SK-N-SH (cell line): Measurements from ENCODE around the gene FDX2. TPM values are rescaled to one million over a fixed set of nuclear protein-coding genes. Genes with fewer than 3 reads are reported as not detected.

ENCODE experiments used
- CTCF ChIA-PET: fragments of 300-600, 350-600 bp; formaldehyde crosslinking; extraction: SDS; loops from one replicate; lab custom pipeline; 2021; lab: Yijun Ruan, JAX
- POLR2A ChIA-PET: fragments of 350-600 bp; sonication (Branson Sonifier 250); formaldehyde crosslinking; extraction: SDS; loops from one replicate; lab custom pipeline; 2020; ENCODE audit warnings: antibody characterized with exemption, inconsistent platforms; lab: Yijun Ruan, JAX
- DNase-seq: peaks from one replicate; pipeline ENCODE4 v3.0.0; 2012
- H2AFZ ChIP-seq: fragments of 200-600 bp; sonication (generic); 2 replicates; pipeline ENCODE4 v1.8.1; 2016; ENCODE audit warnings: antibody characterized with exemption, mild to moderate bottlenecking, low read depth
- H3F3A ChIP-seq: fragments of 200-600 bp; sonication (generic); replicated peaks from 2 replicates; pipeline ENCODE3; 2016; ENCODE audit warnings: antibody characterized with exemption, mild to moderate bottlenecking; ENCODE audit not compliant: insufficient read depth
- H3K27ac ChIP-seq, 2 experiments: fragments of 200-500 bp in 1 of 2; fragments of 200-600 bp in 1 of 2; sonication (Bioruptor generic) in 1 of 2; sonication (generic), shearing (Covaris generic) in 1 of 2; 2 replicates each; pipeline versions ENCODE4 v1.5.1 to v1.6.1; 2014 to 2016; ENCODE audit warnings: low read depth in 2 of 2, inconsistent platforms in 1 of 2, low read length in 1 of 2, mild to moderate bottlenecking in 1 of 2, mixed read lengths in 1 of 2
- H3K27me3 ChIP-seq: fragments of 200-600 bp; sonication (generic), shearing (Covaris generic); 2 replicates; pipeline ENCODE4 v1.6.1; 2016; ENCODE audit warnings: mixed run types; ENCODE audit not compliant: insufficient read depth
- H3K36me3 ChIP-seq, 2 experiments: fragments of 200-500 bp in 1 of 2; fragments of 200-600 bp in 1 of 2; sonication (Bioruptor generic) in 1 of 2; sonication (generic) in 1 of 2; replicated peaks in 1 of 2; 2 replicates each; pipeline versions ENCODE3 to v1.5.1; 2014 to 2016; ENCODE audit warnings: low read length in 1 of 2, mild to moderate bottlenecking in 1 of 2; ENCODE audit not compliant: insufficient read depth in 2 of 2, control insufficient read depth in 1 of 2
- H3K4me1 ChIP-seq, 2 experiments: fragments of 200-500 bp in 1 of 2; fragments of 200-600 bp in 1 of 2; sonication (Bioruptor generic) in 1 of 2; sonication (generic), shearing (Covaris generic) in 1 of 2; 2 replicates each; pipeline versions ENCODE4 v1.5.1 to v1.6.1; 2014 to 2016; ENCODE audit warnings: low read depth in 1 of 2, low read length in 1 of 2, mixed run types in 1 of 2; ENCODE audit not compliant: insufficient read depth in 2 of 2, control insufficient read depth in 1 of 2
- H3K4me2 ChIP-seq: fragments of 200-600 bp; sonication (generic), shearing (Covaris generic); 2 replicates; pipeline ENCODE4 v1.6.1; 2017; ENCODE audit warnings: mixed run types
- H3K4me3 ChIP-seq, 2 experiments: fragments of 200-500 bp in 1 of 2; fragments of 200-600 bp in 1 of 2; sonication (Bioruptor generic) in 1 of 2; sonication (generic), shearing (Covaris generic) in 1 of 2; 2 replicates each; pipeline versions ENCODE4 v1.5.1 to v1.8.1; 2014 to 2016; ENCODE audit warnings: low read depth in 2 of 2, inconsistent platforms in 1 of 2, low read length in 1 of 2, mild to moderate bottlenecking in 1 of 2, mixed read lengths in 1 of 2, moderate library complexity in 1 of 2
- H3K79me2 ChIP-seq: fragments of 200-600 bp; sonication (generic); 2 replicates; pipeline ENCODE4 v1.8.1; 2017; ENCODE audit warnings: mild to moderate bottlenecking; ENCODE audit not compliant: insufficient read depth
- H3K9ac ChIP-seq: fragments of 200-600 bp; sonication (generic); 2 replicates; pipeline ENCODE4 v1.6.1; 2017; ENCODE audit warnings: mixed run types
- H3K9me2 ChIP-seq: fragments of 200-600 bp; sonication (generic); 2 replicates; pipeline ENCODE4 v1.6.1; 2017; ENCODE audit warnings: mixed run types
- H3K9me3 ChIP-seq: fragments of 200-600 bp; sonication (generic); 2 replicates; pipeline ENCODE4 v1.6.1; 2017; ENCODE audit warnings: mixed run types, mild to moderate bottlenecking, moderate library complexity
- H4K20me1 ChIP-seq: fragments of 200-600 bp; sonication (generic); 2 replicates; pipeline ENCODE4 v1.6.1; 2017; ENCODE audit warnings: mild to moderate bottlenecking, mixed run types; ENCODE audit not compliant: insufficient read depth
- CHD2 ChIP-seq: fragments of 150-350 bp; IDR thresholded peaks from 2 replicates; pipeline ENCODE4 v1.6.1; 2018; ENCODE audit warnings: low read length; ENCODE audit not compliant: partially characterized antibody
- ELF1 ChIP-seq: IDR thresholded peaks from 2 replicates; pipeline ENCODE4 v1.4.0; 2012
- EP300 ChIP-seq, 2 experiments: IDR thresholded peaks; 2 replicates each; pipeline versions ENCODE4 v1.4.0 to v1.6.1; 2012; ENCODE audit warnings: borderline replicate concordance in 1 of 2, low read depth in 1 of 2, low read length in 1 of 2
- FOXM1 ChIP-seq: IDR thresholded peaks from 2 replicates; pipeline ENCODE4 v1.4.0; 2012; ENCODE audit warnings: low read depth, mild to moderate bottlenecking
- GABPA ChIP-seq: IDR thresholded peaks from 2 replicates; pipeline ENCODE4 v1.4.0; 2012; ENCODE audit warnings: low read depth, mild to moderate bottlenecking
- GATA2 ChIP-seq: sonication (generic); formaldehyde crosslinking; IDR thresholded peaks from 2 replicates; pipeline ENCODE4 v1.5.0; 2020; ENCODE audit warnings: mild to moderate bottlenecking, missing genetic modification reagents
- IRF3 ChIP-seq: fragments of 150-350 bp; IDR thresholded peaks from 2 replicates; pipeline ENCODE4 v1.6.1; 2016; ENCODE audit warnings: mild to moderate bottlenecking, low read depth, low read length
- JUND ChIP-seq: IDR thresholded peaks from 2 replicates; pipeline ENCODE4 v1.4.0; 2012
- NFIC ChIP-seq: IDR thresholded peaks from 2 replicates; pipeline ENCODE4 v1.4.0; 2012; ENCODE audit warnings: borderline replicate concordance
- NRF1 ChIP-seq: IDR thresholded peaks from 2 replicates; pipeline ENCODE4 v1.6.1; 2012; ENCODE audit warnings: low read depth, mild to moderate bottlenecking, low read length
- POLR2AphosphoS5 ChIP-seq: IDR thresholded peaks from 2 replicates; pipeline ENCODE4 v1.6.1; 2012; ENCODE audit warnings: low read depth, low read length
- RAD21 ChIP-seq: IDR thresholded peaks from 2 replicates; pipeline ENCODE4 v1.6.1; 2012; ENCODE audit warnings: mild to moderate bottlenecking, low read length
- RFX5 ChIP-seq: IDR thresholded peaks from 2 replicates; pipeline ENCODE4 v1.6.1; 2012; ENCODE audit warnings: mild to moderate bottlenecking, improper control_type of control experiment, low read length
- RXRA ChIP-seq: IDR thresholded peaks from 2 replicates; pipeline ENCODE4 v1.4.0; 2012; ENCODE audit warnings: low read depth, mild to moderate bottlenecking, borderline replicate concordance
- SMC3 ChIP-seq: IDR thresholded peaks from 2 replicates; pipeline ENCODE4 v1.6.1; 2012; ENCODE audit warnings: low read depth, low read length, improper control_type of control experiment
- TEAD4 ChIP-seq: IDR thresholded peaks from 2 replicates; pipeline ENCODE4 v1.4.0; 2012; ENCODE audit warnings: mild to moderate bottlenecking, borderline replicate concordance; ENCODE audit not compliant: insufficient read depth
- USF1 ChIP-seq: IDR thresholded peaks from 2 replicates; pipeline ENCODE4 v1.4.0; 2012; ENCODE audit warnings: low read depth, borderline replicate concordance
- USF2 ChIP-seq: fragments of 150-350 bp; IDR thresholded peaks from 2 replicates; pipeline ENCODE4 v1.6.1; 2017; ENCODE audit warnings: antibody characterized with exemption, low read length, low read depth, borderline replicate concordance
- YY1 ChIP-seq: IDR thresholded peaks from 2 replicates; pipeline ENCODE4 v1.4.0; 2012; ENCODE audit warnings: low read depth, mild to moderate bottlenecking
- WGBS: methylation state at CpG from one replicate; pipeline ENCODE4 v1.1.6; 2017; ENCODE audit warnings: low lambda C conversion rate; 5-methylcytosine and 5-hydroxymethylcytosine counted together
- polyA plus RNA-seq, 3 experiments: library from polyadenylated mRNA; depleted of rRNA; stranded (reverse); fragments of >200 nt; gene quantifications; 2 replicates each; pipeline ENCODE4 v1.2.3, GENCODE V29; 2012
- TF ChIP-seq, protein P1 (sequence below): IDR thresholded peaks from 2 replicates; pipeline ENCODE4 v1.6.1; 2012; ENCODE audit warnings: mild to moderate bottlenecking, low read depth, low read length, moderate library complexity

FDX2 gene
- polyA plus RNA-seq, 1 of the 3 experiments (the other 2 are of a cell fraction) = 45.8 TPM

DNA sequence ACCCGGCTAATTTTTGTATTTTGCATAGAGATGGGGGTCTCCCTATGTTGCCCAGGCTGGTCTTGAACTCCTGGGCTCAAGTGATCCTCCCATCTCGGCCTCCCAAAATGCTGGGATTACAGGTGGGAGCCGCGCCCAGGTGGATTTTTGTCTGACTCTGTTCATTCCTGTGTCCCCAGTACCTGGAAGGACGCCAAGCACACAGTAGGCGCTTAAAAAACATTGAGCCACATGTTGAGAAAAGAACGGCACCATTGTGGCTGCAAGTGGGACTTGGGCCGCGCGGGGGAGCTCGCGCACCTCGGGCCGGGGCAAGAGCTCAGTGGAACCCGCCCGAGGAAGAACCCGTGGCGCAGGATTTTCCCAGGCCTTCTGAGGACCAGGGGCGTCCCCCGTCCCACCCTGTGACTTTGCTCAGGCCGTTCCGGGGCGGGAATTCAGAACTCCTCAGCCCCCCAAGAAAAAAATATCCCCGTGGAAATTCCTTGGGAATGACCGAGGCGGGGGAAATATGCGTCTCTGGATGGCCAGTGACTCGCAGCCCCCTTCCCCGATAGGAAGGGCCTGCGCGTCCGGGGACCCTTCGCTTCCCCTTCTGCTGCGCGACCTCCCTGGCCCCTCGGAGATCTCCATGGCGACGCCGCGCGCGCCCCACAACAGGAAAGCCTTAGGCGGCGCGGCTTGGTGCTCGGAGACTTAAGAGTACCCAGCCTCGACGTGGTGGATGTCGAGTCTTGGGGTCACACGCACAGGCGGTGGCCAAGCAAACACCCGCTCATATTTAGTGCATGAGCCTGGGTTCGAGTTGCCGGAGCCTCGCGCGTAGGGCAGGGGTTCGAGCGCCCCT is 46.3 kb downstream of the FDX2 start (continued):
- TF ChIP-seq, protein P1, sequence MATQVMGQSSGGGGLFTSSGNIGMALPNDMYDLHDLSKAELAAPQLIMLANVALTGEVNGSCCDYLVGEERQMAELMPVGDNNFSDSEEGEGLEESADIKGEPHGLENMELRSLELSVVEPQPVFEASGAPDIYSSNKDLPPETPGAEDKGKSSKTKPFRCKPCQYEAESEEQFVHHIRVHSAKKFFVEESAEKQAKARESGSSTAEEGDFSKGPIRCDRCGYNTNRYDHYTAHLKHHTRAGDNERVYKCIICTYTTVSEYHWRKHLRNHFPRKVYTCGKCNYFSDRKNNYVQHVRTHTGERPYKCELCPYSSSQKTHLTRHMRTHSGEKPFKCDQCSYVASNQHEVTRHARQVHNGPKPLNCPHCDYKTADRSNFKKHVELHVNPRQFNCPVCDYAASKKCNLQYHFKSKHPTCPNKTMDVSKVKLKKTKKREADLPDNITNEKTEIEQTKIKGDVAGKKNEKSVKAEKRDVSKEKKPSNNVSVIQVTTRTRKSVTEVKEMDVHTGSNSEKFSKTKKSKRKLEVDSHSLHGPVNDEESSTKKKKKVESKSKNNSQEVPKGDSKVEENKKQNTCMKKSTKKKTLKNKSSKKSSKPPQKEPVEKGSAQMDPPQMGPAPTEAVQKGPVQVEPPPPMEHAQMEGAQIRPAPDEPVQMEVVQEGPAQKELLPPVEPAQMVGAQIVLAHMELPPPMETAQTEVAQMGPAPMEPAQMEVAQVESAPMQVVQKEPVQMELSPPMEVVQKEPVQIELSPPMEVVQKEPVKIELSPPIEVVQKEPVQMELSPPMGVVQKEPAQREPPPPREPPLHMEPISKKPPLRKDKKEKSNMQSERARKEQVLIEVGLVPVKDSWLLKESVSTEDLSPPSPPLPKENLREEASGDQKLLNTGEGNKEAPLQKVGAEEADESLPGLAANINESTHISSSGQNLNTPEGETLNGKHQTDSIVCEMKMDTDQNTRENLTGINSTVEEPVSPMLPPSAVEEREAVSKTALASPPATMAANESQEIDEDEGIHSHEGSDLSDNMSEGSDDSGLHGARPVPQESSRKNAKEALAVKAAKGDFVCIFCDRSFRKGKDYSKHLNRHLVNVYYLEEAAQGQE = no peak
- TF ChIP-seq RAD21 = peak; percentile 93

GRCh38 chr19:10268071-10268470 is 47.7 kb downstream of the FDX2 start:
- Histone ChIP-seq H3K4me1 (peaks cover 0 to 4% of the 10 kb centered on the region in 2 experiments; a peak in 2 of 4 replicates), H3K4me2 (no peak overlapping the region), H2AFZ (no peak overlapping the region), H3K9ac (no peak overlapping the region), H3K9me2 (no peaks in the 10 kb centered on the region), H3K4me3 (no peak overlapping the region), H3K27ac (no peak overlapping the region), H4K20me1 (no peaks in the 10 kb centered on the region), H3K9me3 (no peaks in the 10 kb centered on the region), H3K27me3 (no peaks in the 10 kb centered on the region), H3F3A (peaks cover 2% of the 10 kb centered on the region), H3K79me2 (no peaks in the 10 kb centered on the region), H3K36me3 (no peaks in the 10 kb centered on the region)
- TF ChIP-seq EP300 (IDR thresholded peaks at IDR 0.05; ENCODE audit: borderline replicate concordance in 1 of 2, low read depth in 1 of 2, low read length in 1 of 2) (no peak), ELF1 (no peak), POLR2AphosphoS5 (no peak), RXRA (no peak), RAD21 (no peak), NFIC (no peak), YY1 (no peak), JUND (no peak), USF1 (no peak), CHD2 (no peak), GATA2 (no peak), NRF1 (no peak), RFX5 (no peak), USF2 (no peak), TEAD4 (no peak), IRF3 (no peak), SMC3 (no peak), GABPA (no peak), FOXM1 (no peak)
- TF ChIP-seq, protein P1 = no peak
- POLR2A ChIA-PET = no interaction called here
- CTCF ChIA-PET = interaction anchor here (0.8 to 17.2 kb wide), 8 partner anchors 9 to 155 kb away, joined by 3 to 596 read pairs (median 35); partner anchors contain the start of genes CDC37, ICAM4, ICAM5 and TYK2
- no peak for DNase-seq
- 83% methylated on average over 3 of the region's 6 CpGs for WGBS
